Measurements from ENCODE around the gene CDKN1A.
"Not testable (repeated sequence)": the region's sequence is repeated elsewhere in the genome, so short reads cannot be mapped to it uniquely, and the experiment has no call there.

The CDKN1A gene

DNA sequence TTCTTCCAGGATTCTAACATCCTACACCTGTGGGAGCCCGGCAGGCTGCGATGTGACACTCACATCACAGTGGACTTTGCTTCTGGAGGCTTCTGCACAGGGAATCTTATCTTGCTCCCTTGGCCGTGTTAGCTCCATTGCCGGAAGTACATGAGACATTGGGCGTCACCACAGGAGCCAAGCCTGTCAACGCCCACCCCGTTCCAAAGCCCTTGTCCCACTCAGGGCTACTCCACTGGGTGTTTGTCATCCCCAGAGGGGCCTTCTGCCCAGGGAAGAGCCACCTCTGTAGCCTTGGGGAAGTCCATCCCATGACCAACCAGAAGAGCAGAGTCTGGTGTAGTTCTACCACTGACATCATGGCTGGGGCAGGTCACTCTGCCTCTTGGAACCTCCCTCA, 20.8 kb downstream of the CDKN1A start:
- no peak for FAIRE-seq

DNA sequence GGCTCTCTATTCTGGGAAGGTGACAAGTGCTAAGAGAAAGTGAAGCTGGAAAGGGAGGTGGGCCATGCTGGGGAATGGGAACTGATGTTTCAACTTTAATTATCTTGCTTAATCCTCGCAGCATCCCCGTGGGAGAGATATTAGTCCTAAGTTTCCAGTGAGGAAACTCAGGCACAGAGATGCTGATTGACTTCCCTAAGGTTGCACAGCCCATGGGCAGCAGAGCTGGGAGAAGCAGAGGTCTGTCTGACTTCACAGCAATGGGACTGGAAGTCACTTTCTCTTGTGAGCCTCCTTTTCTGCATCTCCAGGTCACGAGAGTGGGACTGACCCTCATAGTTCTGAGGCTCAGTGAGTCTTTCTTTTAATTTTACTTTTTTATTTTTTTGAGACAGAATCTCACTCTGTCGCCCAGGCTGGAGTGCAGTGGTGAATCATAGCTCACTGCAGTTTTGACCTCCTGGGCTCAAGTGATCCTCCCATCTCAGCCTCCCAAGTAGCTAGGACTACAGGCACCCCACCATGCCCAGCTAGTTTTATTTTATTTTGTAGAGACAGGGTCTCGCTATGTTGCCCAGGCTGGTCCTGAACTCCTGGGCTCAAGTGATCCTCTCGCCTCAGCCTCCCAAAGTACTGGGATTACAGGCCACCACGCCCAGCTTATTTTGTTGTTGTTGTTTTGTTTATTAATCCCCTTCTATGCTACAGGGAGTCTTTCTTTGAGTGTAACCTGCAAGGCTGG, 21.7 kb downstream of the CDKN1A start:
- no peak for FAIRE-seq

DNA sequence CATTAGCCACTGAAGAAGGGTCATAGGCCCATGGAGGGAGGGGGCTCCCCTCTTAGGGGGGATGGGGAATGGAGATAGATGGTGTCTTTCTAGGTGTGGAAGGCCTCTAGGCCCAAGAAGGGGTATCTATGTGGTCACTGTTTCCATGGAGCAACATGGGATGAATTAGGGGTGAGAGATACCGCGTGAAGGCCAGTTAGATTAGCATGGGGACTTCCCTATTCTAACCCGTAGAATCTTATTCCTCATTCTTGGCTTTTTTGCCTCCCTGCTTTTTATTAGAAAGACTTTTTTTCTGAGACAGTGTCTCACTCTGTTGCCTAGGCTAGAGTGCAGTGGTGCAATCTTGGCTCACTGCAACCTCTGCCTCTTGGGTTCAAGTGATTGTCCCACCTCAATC, 22.3 kb downstream of the CDKN1A start:
- FAIRE-seq: no peak

DNA sequence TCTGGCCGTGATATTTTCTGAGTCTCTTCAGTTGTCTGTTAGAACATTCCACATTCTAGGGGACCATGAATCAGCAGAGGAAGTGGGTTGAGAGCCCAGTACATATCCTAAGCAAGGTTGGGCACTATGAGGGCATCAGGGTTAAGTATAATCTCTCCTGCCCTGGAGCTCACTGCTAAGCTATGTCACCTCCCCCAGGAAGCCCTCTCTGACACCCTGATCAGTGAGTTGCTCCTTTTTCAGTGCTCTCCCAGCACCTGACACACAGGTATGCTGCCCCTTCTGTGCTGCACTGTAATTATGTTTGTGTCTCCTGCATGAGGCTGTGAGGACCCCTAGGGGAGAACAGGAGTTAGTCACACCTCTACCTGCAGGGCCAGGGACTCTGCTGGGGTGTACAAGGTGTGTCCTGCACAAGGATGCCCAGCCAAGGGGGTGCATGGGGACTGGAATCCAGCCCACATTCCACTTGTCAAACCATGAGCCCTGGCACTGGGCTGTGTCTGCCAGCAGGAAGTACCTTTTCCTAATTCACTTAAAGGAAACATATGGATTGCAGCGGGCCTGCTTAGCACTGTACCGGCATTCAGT, 23.0 kb downstream of the CDKN1A start:
- no peak for FAIRE-seq

DNA sequence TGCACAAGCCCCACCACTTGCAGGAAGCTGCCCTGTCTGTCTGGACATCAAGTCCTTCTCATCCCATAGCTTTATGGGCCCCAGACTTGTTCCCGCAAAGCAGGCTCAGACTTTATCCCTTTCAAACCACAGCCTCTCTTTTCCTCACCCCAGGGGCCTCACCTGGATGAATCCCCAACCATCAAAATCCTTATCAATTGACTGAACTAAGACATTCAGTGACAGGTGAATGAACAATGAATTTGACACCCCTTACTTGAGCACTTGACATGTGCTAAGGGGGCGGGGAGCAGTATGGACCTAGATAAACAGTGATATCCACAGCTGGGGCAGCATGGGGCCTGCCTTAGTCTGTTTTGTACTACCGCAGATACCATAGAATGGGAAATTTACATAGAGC, 24.1 kb downstream of the CDKN1A start:
- no peak for FAIRE-seq

DNA sequence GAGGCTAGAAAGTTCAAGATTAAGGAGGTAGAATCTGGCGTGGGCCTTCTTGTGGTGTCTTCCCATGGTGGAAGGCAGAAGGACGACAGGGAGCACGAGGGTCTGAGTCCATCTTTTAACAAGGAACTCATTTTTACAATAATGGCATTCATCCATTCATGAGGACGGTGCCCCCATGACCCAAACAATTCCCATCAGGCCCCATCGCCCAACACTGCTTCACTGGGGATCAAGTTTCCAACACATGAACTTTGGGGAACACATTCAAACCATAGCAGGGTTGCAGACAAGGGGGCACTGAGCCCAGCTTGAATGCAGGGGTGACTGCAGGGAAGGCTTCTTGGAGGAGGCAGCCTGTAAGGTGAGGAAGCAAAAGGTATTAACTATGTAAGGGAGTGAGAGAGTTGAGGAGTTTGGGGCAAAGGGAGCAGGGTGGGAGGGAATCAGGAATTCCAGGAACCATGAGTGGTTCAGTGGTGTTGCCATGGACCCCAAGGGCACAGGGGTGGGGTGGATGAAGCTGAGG, 24.6 kb downstream of the CDKN1A start:
- FAIRE-seq: no peak

DNA sequence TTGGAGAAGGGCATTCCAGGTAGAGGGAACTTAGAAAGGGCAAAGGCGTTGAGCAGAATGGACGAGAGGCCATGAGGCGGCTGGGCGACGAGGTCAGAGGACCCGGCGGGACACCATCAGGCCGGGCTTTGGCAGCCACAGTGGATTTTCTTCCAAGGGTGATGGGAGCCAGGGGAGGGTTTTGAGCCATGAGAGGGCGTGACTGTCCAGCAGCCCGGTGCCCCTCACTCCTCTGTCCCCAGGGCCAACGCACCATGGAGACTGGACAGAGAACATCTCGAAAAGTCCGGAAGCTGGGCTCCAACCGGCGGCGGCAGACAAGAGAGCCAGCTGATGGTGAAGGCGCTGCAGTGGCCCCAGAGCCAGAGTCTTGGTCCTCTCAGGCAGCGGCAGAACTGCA, 25.5 kb downstream of the CDKN1A start:
- no peak for FAIRE-seq

DNA sequence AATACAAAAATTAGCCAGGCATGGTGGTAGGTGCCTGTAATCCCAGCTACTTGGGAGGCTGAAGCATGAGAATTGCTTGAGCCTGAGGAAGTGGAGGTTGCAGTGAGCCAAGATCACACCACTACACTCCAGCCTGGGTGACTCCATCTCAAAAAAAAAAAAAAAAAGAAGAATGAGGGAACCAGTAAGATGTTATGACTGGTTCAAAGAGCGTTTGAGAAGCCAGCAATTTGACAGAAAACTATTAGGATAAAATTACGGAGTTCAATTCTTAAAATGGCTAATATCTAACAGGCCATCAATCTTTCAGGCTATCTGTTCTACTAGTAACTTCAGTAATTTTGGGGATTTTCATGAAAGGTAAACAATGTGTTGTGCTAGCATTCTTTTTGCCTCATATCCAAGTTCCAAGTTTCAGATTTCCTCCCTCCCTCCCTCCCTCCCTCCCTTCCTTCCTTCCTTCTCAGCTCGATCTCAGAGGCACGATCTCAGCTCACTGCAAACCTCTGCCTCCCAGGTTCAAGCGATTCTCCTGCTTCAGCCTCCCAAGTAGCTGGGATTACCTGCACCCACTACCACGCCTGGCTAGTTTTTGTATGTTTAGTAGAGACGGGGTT, 26.6 kb downstream of the CDKN1A start:
- not testable (repeated sequence) for FAIRE-seq

DNA sequence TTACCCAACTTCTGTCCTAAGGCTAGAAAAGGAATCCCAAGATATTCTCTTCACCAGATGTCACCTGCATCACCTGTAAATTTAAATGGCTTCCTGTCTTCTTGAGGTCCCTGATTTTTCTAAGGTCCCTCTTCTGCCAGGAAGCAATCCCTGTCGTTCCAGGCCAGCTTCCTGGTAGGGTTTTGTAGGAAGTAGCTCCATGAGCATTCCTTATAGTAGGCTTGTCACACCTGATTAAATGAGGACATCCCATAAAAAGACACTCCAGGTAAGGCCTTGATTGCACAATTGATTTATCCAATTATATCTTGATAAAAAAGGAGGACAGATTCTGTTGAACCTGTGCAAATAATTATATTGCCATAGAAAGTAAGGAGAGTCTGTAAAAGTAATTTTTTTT, 27.8 kb downstream of the CDKN1A start:
- FAIRE-seq: no peak

DNA sequence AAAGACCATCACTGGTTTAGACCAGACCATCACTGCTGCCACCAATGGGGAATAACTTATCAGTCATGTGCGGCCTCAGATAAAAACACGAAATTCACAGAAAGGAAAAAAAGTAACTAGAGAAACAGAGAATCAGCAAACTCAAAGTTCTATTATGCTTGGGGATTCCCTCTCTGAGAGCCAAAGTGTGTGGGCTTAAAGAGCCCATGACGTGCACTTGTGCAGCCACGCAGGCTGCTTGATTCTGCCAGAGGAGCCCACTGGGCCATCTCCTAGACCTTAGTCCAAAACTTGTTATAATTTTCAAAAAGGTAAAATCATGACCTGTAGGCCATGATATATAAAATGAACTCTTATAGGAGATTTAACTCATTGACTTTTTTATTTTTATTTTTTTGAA, 34.3 kb downstream of the CDKN1A start:
- FAIRE-seq: no peak

DNA sequence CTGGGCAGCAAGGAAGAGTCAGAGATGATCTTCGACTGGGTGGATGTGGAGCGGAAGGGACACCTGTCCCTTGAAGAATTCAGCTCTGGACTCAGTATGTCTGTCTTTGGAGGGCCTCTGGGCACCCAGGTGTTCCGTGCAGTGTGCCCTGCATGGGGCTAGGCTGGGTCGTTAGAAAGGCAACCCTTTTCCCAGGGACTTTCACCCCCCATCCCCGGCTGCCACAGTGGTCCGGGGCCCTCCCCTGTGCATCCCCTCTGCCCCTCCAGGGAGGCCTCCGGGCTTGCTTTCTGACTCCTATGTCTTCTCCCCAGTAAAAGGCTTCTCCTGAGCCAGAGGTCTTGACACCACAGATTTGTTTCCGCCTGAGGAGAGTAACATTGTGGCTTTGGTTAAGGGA, 35.3 kb downstream of the CDKN1A start:
- no peak for FAIRE-seq

DNA sequence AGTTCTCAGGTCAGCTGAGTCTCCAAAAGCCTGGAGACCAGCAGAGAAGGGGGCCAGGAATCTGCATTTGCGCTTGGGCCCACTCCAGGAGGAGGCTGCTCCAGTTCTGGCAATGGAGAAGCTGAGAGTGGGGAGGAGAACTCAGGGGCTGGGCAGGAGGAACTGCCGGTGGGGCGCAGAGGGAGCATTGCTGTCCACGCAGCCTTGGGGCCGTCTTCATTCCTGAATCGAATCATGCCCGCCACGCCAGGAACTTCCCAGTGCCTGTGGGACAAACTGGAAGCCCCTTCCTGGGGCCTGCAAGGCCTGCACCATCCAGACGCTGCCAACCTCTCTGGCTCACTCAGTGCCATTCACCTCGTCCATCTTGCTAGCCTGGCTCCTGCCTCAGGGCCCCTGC, 36.0 kb downstream of the CDKN1A start:
- no peak for FAIRE-seq

DNA sequence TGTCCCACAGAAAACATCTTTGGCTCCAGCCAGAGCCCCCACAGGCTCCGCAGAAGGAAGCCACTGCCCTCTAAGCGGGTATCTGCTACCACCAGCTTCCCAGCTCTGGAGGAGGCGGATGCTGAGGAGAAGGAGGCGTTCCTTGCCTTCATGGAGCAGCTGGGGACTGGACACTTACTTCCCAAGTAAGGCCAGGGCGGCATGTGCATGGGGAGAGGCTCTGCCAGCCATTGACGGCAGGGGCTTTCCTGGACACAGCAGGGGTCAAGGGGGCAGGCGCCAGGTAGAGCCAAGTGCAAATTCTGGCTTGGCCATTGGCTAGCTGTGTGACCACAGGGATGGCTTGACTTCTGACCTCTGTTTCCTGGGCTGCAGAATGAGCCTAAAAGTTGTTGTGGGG, 37.0 kb downstream of the CDKN1A start:
- no peak for FAIRE-seq

DNA sequence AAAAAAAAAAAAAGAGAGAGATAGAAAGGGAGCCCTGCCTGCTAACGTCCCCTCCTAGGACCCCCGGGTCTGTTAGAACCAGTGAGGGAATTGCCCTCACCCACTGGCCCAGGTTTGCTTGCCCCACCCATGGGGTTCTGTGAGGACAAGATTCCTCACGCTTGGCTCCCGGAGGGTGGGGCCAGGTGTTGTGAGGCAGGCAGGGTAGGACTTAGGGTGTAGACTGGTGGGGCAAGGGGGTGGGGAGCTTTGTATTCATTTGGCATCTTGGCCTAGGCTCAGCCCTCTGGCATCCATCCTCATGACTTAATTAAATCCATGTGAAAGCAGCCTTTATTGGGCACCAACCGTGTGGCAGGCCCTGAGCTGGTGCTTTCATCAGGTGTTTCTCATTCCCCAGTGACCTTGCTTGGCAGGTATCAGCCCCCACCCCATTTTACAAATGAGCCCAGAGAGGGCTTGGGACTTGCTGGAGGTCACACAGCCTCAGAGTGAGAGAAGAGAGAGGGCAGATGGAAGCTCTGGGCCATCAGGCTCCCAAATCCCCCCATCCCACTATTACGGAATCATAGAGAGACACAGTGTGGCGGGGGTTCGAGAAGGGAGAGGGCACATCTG, 38.1 kb downstream of the CDKN1A start:
- no peak for FAIRE-seq

DNA sequence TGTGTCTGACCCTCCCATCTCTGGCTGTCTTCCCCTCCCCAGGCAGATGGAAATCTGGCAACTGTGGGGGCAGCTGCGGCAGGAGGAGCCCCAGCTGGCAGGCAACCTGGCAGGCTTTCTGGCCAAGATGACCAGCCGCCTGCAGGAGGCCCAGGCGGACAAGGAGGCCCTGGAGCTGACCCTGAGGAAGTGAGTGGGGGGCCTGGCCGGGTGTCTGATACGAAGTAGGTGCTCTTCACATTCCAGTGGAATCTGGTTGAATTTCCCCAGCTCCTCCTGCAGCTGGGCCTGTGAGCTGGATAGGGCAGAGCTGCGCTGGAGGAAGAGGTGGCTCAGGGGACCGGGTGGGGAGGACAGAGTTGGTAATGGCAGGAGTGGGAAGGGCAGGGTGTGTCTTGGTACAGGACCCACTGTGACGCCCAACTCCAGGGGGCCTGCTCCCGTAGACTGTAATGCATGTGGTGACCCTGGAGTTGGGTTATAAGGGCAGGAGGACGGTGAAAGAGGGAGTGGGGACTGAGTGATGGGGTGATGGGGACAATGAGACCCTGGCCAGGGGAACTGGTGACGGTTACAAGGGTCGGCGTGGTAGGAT, 38.8 kb downstream of the CDKN1A start:
- no peak for FAIRE-seq

DNA sequence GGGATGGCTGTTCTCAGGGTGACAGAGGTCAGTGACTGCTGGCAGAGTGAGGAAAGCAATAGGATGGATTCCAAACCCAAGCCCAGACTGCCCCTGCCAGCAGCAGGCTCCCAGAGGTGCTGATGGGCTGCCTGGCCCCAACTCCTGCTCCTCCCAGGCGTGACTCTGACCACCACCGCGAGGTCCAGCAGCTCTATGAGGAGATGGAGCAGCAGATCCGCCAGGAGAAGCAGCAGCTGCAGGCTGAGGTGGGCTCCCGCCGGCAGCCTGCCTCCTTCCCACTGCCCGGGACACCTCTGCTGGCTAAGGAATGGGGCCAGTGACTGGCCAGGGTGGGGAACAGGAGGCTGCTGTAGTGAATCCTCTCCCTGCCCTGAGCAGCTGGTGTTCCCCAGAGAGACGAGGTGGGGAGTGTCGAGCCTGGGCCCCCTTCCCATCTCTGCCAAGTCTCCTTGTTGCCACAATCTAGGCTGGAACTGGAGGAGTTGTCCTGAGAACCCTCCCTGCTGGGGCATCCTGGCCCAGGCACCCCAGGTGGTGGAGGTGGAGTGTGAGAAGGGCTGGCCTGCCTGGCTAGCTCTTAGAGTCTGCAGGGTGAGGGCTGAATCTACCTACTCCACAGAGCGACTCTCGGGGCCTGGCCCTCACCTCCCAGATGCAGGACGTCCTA, 39.5 kb downstream of the CDKN1A start:
- FAIRE-seq: no peak

DNA sequence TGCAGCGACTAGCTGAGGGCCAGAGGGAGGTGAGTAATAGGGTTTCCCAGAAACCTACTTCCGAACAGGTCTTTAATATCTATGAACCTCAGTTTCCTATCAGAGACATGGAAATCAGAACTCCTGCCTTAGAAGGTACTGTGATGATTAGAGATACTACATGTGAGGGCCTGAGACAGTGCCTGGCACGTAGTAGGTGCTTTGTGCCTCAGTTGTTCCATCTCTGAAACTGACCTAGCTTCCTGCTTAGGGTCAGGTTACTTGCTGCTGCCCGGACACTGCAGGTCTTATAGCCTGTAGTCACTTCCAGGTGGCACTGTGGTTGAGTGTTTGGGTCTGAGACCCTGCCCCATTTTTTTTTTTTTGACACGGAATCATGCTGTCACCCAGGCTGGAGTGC, 40.0 kb downstream of the CDKN1A start:
- FAIRE-seq: no peak

DNA sequence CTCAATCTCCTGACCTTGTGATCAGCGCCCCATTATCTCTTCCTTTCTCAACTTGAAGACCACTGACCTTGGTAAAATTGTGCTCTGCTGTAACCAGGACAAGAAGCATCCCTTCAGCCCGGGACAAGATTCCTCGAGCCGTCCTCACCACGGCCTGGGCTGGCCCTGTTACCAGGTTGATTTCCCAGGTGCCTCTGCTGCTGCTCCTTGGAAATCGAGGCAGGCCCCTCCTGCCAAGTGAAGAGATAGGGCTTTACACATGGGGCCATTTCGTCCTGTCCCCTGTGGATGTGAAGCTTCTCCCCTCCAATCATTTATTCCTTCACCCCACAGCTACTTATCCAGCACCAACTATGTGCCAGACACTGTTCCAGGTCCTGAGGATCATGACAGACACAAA, 40.6 kb downstream of the CDKN1A start:
- no peak for FAIRE-seq

DNA sequence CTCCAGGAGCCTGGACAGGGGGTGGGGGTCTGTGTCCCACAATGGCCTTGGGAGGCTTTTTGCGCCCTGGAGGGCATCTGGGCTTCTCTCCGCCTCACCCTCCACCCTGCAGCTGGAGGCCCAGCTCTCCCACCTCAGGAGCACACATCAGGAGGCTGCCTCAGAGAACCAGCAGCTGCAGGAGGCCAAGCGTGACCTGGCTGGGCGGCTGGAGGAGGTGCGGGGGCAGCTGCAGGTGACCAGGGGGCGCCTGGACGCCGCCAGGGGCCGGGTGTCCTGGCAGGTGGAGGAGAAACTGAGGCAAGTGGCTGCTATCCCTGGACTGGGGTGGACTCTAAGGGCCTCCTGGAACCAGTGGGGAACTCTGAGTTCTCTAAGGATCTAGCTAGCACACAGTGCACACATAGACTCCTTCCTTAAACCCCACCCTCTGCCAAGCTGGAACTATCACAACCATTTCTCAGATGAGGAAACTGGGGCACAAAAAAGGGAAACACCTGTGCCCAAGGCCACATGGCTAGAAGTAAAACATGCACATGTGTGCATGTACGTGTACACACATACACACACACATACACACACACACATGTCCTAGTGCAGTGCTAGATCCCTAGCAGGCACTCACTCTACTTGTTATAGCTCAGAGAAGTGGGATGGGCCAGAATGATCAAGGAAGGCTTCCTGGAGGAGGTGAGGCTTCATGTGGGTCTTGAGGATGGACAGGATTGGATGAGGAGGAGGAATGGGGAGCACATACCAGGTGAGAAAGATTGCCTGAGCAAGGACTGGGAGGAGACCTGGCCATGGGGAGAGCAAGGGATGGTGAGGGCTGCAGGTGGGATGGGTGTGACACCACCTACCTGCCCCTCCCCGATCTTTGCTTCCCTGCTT, 42.0 kb downstream of the CDKN1A start:
- no peak for FAIRE-seq

DNA sequence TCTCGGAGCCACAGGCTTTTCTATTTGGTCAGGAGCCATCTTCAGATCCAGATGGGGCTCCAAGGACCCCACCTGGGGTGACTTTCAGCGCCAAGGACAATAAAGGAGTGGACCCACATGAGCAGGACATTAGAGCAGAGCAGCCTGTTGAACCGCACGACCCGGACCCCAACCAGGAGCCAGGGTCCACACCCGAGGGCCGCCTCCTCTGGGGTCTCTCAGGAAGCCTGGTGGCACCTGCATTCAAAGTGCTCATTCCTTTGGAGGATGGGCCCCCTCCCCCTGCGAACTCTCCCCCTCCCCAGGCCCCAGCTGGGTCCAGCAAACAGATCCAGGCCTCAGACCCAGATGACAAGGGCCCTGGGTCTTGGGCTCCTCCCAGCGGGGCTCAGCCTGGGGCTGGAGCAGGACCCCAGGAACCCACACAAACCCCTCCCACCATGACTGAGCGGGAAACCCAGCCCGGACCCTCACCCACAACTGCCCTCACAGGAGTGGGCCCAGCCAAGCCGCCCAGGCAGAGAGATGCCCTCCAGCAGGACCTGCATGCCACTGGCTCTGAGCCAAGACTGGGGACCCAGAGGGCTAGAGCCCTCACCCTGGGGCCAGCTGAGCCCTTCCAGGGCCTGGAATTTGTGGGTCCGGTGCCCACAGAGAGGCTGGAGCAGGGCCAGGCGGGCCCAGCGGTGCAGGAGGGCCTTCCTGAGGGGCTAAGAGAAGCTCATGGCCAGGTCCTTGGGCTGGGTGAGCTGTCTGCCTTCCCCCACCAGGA, 43.0 kb downstream of the CDKN1A start:
- no peak for FAIRE-seq

DNA sequence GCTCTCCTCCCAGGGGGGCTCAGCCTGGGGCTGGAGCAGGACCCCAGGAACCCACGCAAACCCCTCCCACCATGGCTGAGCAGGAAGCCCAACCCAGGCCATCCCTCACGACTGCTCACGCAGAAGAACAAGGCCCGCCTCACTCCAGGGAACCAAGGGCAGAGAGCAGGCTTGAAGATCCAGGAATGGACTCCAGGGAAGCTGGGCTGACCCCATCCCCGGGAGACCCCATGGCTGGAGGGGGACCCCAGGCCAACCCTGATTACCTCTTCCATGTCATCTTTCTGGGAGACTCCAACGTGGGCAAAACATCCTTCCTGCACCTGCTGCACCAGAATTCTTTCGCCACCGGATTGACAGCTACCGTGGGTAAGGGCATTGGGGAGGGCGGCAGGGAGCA, 43.9 kb downstream of the CDKN1A start:
- no peak for FAIRE-seq

Measured in A204.1 (cell line).